Vagina (tissue), 2 donors: ENCODE data around the gene LMO1.

Source experiments
- POLR2A ChIP-seq, 2 donors: fragments of 450-650 bp; IDR thresholded peaks; one replicate each; pipeline ENCODE4 v1.6.1; 2017; ENCODE audit warnings: antibody characterized with exemption in 2 of 2, mild to moderate bottlenecking in 2 of 2, moderate library complexity in 2 of 2
- TF ChIP-seq, protein P1 (sequence below), 3 experiments: fragments of 450-650 bp in 2 of 3; fragments of 200-600 bp in 1 of 3; sonication (generic) in 1 of 3; IDR thresholded peaks; one replicate each; pipeline ENCODE4 v1.5.1; 2017 to 2019; ENCODE audit warnings: antibody characterized with exemption in 3 of 3, mild to moderate bottlenecking in 2 of 3, moderate library complexity in 2 of 3

DNA sequence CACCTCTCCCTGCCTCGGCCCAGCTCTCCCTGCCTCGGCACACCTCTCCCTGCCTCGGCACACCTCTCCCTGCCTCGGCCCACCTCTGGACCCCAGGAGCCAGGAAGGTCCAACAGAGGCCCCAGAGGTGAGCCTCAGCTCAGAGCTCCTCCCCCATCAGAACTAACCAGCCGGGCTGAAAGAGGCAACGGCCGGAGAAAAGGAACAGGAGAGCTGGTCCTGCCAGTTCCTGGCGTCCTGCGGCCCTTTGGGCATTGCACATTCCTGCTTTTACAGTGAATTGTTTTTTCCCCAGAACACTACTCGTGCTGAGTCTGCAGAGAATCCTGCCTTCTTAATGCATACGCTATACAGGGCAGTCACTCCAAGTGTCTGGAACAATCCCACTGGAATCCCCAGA, 45.8 kb downstream of the LMO1 start:
- TF ChIP-seq, protein P1, sequence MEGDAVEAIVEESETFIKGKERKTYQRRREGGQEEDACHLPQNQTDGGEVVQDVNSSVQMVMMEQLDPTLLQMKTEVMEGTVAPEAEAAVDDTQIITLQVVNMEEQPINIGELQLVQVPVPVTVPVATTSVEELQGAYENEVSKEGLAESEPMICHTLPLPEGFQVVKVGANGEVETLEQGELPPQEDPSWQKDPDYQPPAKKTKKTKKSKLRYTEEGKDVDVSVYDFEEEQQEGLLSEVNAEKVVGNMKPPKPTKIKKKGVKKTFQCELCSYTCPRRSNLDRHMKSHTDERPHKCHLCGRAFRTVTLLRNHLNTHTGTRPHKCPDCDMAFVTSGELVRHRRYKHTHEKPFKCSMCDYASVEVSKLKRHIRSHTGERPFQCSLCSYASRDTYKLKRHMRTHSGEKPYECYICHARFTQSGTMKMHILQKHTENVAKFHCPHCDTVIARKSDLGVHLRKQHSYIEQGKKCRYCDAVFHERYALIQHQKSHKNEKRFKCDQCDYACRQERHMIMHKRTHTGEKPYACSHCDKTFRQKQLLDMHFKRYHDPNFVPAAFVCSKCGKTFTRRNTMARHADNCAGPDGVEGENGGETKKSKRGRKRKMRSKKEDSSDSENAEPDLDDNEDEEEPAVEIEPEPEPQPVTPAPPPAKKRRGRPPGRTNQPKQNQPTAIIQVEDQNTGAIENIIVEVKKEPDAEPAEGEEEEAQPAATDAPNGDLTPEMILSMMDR (IDR thresholded peaks at IDR 0.05): no peak
- no peak for TF ChIP-seq POLR2A (IDR thresholded peaks at IDR 0.05)
